K562 (cell line): Measurements from ENCODE around the gene TNIK. TPM values are rescaled to one million over a fixed set of nuclear protein-coding genes. Genes with fewer than 3 reads are reported as not detected.

Experiments
- ELF4 ChIP-seq: fragments of 450-650 bp; formaldehyde crosslinking; IDR thresholded peaks from 2 replicates; pipeline ENCODE4 v1.4.0; 2022; ENCODE audit warnings: missing genetic modification characterization
- ETV1 ChIP-seq: fragments of 450-650 bp; conservative IDR thresholded peaks from 2 replicates; pipeline ENCODE4 v1.6.1; 2016; ENCODE audit warnings: missing genetic modification characterization, control low read depth, low read depth, missing compliant biosample characterization
- HES1 ChIP-seq: fragments of 450-650 bp; IDR thresholded peaks from 2 replicates; pipeline ENCODE4 v1.6.1; 2016; ENCODE audit warnings: low read depth, mild to moderate bottlenecking, moderate library complexity
- NEUROD1 ChIP-seq: fragments of 150-350 bp; IDR thresholded peaks from 2 replicates; pipeline ENCODE4 v1.6.1; 2014; ENCODE audit warnings: borderline replicate concordance, low read length, low read depth; ENCODE audit not compliant: partially characterized antibody
- NR3C1 ChIP-seq: sonication (generic); formaldehyde crosslinking; IDR thresholded peaks from 2 replicates; pipeline ENCODE4 v1.8.1; 2022; ENCODE audit warnings: missing genetic modification reagents
- PTBP1 ChIP-seq: fragments of 200-400 bp; formaldehyde crosslinking; IDR thresholded peaks from 2 replicates; pipeline ENCODE4 v1.6.1; 2017; ENCODE audit warnings: low read depth, low read length
- RBM22 ChIP-seq: fragments of 200-400 bp; formaldehyde crosslinking; IDR thresholded peaks from 2 replicates; pipeline ENCODE4 v1.6.1; 2018; ENCODE audit warnings: low read length, low read depth; ENCODE audit not compliant: poor library complexity, severe bottlenecking
- RFX1 ChIP-seq: fragments of 450-650 bp; IDR thresholded peaks from 2 replicates; pipeline ENCODE4 v1.6.1; 2016; ENCODE audit warnings: mild to moderate bottlenecking, moderate library complexity
- ZBTB1 ChIP-seq: sonication (generic); formaldehyde crosslinking; IDR thresholded peaks from 2 replicates; pipeline ENCODE4 v1.8.1; 2023; ENCODE audit warnings: missing genetic modification reagents, low read depth, mild to moderate bottlenecking, borderline replicate concordance
- ZNF232 ChIP-seq: sonication (generic); formaldehyde crosslinking; IDR thresholded peaks from 2 replicates; pipeline ENCODE4 v1.8.0; 2022; ENCODE audit warnings: mild to moderate bottlenecking, missing genetic modification reagents
- polyA plus RNA-seq, 8 experiments: library from polyadenylated mRNA; depleted of rRNA in 4 of 8; stranded (reverse) in 5 of 8; unstranded in 3 of 8; fragments of >200 nt; fragmentation: Nextera tagmentation in 2 of 8; fragmentation: Illumina TruSeq in 1 of 8; extraction: Ambion mirVana in 2 of 8; extraction: Trizol in 1 of 8; gene quantifications; 2 replicates each; pipeline versions ENCODE4 v1.2.1 to v1.2.3, GENCODE V29; 2011 to 2014; ENCODE audit warnings: inconsistent platforms in 1 of 8, missing spikeins in 1 of 8
- total RNA-seq, 7 experiments: library from RNA; depleted of rRNA in 6 of 7; stranded (reverse); fragments of >200 nt in 6 of 7; fragmentation: Illumina TruSeq in 2 of 7; extraction: Trizol in 2 of 7; gene quantifications; 2 replicates each; pipeline versions ENCODE4 v1.2.1 to v1.2.3, GENCODE V29; 2011 to 2021; ENCODE audit warnings: low replicate concordance in 1 of 7
- TF ChIP-seq, protein P1 (sequence below): fragments of 450-650 bp; IDR thresholded peaks from 2 replicates; pipeline ENCODE4 v1.6.1; 2016; ENCODE audit warnings: low read depth
- TF ChIP-seq, protein P2 (sequence below), 2 experiments: fragments of 450-650 bp in 1 of 2; IDR thresholded peaks; 2 replicates each; pipeline ENCODE4 v1.6.1; 2011 to 2017; ENCODE audit warnings: low read depth in 2 of 2, antibody characterized with exemption in 1 of 2, borderline replicate concordance in 1 of 2, low read length in 1 of 2, mild to moderate bottlenecking in 1 of 2, mixed read lengths in 1 of 2; ENCODE audit not compliant: control insufficient read depth in 1 of 2
- TF ChIP-seq, protein P3 (sequence below): fragments of 450-650 bp; formaldehyde crosslinking; IDR thresholded peaks from 2 replicates; pipeline ENCODE4 v1.4.0; 2020; ENCODE audit warnings: mild to moderate bottlenecking, moderate library complexity

Gene TNIK
- total and polyA plus RNA-seq, 9 of the 15 experiments (the other 6 are each of a cell fraction or from before 2014, with no cell fraction given): 6.6 to 39.0 (median 24.7) TPM

GRCh38 chr3:171192176-171192854 is 267.9 kb downstream of the TNIK start (continued):
- TF ChIP-seq, protein P1, sequence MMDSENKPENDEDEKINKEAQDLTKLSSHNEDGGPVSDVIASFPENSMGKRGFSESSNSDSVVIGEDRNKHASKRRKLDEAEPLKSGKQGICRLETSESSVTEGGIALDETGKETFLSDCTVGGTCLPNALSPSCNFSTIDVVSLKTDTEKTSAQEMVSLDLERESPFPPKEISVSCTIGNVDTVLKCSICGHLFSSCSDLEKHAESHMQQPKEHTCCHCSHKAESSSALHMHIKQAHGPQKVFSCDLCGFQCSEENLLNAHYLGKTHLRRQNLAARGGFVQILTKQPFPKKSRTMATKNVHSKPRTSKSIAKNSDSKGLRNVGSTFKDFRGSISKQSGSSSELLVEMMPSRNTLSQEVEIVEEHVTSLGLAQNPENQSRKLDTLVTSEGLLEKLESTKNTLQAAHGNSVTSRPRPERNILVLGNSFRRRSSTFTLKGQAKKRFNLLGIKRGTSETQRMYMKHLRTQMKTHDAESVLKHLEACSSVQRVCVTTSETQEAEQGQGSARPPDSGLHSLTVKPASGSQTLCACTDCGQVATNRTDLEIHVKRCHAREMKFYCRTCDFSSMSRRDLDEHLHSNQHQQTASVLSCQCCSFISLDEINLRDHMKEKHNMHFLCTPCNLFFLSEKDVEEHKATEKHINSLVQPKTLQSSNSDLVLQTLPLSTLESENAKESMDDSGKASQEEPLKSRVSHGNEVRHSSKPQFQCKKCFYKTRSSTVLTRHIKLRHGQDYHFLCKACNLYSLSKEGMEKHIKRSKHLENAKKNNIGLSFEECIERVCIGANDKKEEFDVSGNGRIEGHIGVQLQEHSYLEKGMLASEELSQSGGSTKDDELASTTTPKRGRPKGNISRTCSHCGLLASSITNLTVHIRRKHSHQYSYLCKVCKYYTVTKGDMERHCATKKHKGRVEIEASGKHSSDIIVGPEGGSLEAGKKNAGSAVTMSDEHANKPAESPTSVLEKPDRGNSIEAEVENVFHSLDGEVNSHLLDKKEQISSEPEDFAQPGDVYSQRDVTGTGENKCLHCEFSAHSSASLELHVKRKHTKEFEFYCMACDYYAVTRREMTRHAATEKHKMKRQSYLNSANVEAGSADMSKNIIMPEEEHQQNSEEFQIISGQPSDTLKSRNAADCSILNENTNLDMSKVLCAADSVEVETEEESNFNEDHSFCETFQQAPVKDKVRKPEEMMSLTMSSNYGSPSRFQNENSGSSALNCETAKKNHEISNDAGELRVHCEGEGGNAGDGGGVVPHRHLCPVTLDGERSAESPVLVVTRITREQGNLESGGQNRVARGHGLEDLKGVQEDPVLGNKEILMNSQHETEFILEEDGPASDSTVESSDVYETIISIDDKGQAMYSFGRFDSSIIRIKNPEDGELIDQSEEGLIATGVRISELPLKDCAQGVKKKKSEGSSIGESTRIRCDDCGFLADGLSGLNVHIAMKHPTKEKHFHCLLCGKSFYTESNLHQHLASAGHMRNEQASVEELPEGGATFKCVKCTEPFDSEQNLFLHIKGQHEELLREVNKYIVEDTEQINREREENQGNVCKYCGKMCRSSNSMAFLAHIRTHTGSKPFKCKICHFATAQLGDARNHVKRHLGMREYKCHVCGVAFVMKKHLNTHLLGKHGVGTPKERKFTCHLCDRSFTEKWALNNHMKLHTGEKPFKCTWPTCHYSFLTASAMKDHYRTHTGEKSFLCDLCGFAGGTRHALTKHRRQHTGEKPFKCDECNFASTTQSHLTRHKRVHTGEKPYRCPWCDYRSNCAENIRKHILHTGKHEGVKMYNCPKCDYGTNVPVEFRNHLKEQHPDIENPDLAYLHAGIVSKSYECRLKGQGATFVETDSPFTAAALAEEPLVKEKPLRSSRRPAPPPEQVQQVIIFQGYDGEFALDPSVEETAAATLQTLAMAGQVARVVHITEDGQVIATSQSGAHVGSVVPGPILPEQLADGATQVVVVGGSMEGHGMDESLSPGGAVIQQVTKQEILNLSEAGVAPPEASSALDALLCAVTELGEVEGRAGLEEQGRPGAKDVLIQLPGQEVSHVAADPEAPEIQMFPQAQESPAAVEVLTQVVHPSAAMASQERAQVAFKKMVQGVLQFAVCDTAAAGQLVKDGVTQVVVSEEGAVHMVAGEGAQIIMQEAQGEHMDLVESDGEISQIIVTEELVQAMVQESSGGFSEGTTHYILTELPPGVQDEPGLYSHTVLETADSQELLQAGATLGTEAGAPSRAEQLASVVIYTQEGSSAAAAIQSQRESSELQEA: no peak
- TF ChIP-seq RFX1 (no peak), ETV1 (peak; percentile 5; the same call in 1 of the 2 replicates), HES1 (peak; percentile 80; the same call in 1 of the 2 replicates), NEUROD1 (peak; percentile 91), RBM22 (no peak), ELF4 (CRISPR knock-in tag) (peak; percentile 89; the same call in 1 of the 2 replicates), ZBTB1 (CRISPR knock-in tag) (no peak), PTBP1 (no peak), ZNF232 (CRISPR knock-in tag) (no peak), NR3C1 (CRISPR knock-in tag) (no peak)
- TF ChIP-seq, protein P2, sequence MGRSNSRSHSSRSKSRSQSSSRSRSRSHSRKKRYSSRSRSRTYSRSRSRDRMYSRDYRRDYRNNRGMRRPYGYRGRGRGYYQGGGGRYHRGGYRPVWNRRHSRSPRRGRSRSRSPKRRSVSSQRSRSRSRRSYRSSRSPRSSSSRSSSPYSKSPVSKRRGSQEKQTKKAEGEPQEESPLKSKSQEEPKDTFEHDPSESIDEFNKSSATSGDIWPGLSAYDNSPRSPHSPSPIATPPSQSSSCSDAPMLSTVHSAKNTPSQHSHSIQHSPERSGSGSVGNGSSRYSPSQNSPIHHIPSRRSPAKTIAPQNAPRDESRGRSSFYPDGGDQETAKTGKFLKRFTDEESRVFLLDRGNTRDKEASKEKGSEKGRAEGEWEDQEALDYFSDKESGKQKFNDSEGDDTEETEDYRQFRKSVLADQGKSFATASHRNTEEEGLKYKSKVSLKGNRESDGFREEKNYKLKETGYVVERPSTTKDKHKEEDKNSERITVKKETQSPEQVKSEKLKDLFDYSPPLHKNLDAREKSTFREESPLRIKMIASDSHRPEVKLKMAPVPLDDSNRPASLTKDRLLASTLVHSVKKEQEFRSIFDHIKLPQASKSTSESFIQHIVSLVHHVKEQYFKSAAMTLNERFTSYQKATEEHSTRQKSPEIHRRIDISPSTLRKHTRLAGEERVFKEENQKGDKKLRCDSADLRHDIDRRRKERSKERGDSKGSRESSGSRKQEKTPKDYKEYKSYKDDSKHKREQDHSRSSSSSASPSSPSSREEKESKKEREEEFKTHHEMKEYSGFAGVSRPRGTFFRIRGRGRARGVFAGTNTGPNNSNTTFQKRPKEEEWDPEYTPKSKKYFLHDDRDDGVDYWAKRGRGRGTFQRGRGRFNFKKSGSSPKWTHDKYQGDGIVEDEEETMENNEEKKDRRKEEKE (IDR thresholded peaks at IDR 0.05; ENCODE audit: borderline replicate concordance in 1 of 2, control insufficient read depth in 1 of 2, low read depth in 2 of 2, low read length in 1 of 2): no peak; a peak in 1 of 4 replicates
- TF ChIP-seq, protein P3, sequence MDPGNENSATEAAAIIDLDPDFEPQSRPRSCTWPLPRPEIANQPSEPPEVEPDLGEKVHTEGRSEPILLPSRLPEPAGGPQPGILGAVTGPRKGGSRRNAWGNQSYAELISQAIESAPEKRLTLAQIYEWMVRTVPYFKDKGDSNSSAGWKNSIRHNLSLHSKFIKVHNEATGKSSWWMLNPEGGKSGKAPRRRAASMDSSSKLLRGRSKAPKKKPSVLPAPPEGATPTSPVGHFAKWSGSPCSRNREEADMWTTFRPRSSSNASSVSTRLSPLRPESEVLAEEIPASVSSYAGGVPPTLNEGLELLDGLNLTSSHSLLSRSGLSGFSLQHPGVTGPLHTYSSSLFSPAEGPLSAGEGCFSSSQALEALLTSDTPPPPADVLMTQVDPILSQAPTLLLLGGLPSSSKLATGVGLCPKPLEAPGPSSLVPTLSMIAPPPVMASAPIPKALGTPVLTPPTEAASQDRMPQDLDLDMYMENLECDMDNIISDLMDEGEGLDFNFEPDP (CRISPR knock-in tag): no peak
